ENCODE results near the gene GNG2. TPM values are rescaled to one million over a fixed set of nuclear protein-coding genes. Genes with fewer than 3 reads are reported as not detected.

Gene GNG2
- total RNA-seq (10 to 100 TPM; 81.3 to 84.8 TPM), polyA plus RNA-seq (100 to 1,000 TPM; 159 to 177 TPM)

DNA sequence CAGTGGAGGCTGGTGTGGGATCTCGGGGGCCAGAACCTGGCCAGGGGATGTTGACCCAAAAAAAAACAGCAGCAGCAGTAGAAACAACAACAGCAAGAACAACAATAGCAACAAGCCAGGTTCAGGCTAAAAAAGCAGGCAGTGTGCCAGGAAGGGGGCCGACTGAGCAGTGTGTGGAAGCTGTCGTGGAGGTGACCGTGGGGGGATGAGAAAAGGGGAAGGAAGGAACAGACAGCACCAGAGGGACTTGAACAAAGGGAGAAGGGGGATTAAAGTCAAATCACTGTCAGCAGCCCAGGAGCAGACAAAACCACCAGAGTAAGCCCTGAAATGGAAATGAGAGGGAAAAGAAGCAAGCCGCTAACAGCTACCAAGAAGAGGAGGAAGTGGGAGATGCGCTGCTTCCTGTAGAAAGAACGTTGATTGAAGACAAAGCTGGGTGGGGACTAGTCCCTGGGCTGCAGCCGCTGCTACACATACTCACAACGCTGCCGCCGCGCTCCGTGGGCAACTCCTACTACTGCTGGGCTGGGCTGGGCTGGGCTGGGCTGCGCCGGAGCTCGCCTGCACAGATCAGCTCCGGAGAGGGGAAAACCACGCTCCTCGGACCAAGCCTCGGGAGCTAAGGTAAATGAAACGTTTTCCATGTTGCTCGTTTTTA, at the start of gene GNG2:
GNG2 (plus strand) TSS at position 449 of the 661 bp plus-strand sequence. CDS start 90,067 bp downstream, outside the sequence.
- Histone ChIP-seq H3K27me3 (ENCODE audit: insufficient read depth, low read length) (no peaks in the 10 kb centered on the region), H3K9me3 (ENCODE audit: control insufficient read depth in 1 of 2, low read length in 2 of 2) (no peaks in the 10 kb centered on the region)
- H3K27ac Mint-ChIP-seq: peak within 1 kb of the TSS; percentile 96 to 100 (median 99)

DNA sequence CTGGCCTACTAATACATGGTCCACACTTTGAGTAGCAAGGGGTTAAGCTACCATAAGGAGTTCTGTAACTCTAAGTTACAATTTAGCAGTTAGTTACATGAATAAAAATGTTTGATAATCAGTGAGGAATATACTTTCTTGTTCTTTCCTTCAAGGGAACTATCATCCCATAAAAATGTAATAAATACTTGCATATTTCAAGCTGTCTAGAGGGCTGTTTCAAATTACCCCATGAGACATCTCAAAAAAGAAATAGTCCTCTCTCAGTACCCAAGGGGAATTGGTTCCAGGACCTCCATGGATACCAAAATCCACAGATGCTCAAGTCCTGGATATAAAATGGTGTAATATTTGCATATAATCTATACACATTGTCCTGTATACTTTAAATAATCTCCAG, 48.7 kb upstream of the GNG2 start:
- intact Hi-C loops (cut with micrococcal nuclease): no loop called here
- Mint-ChIP-seq H3K9me3 (peaks cover 0 to 9% (median 1%) of the 10 kb centered on the region in 8 donors), H3K27me3 (no peaks in the 10 kb centered on the region), H3K4me3 (no peak overlapping the region), H3K27ac (no peak overlapping the region), H3K4me1 (peaks cover 0 to 1% (median 0%) of the 10 kb centered on the region in 4 donors), H3K36me3 (peaks cover 0 to 4% of the 10 kb centered on the region in 2 donors)
- H3K27me3 ChIP-seq (ENCODE audit: insufficient read depth, low read length): no peaks in the 10 kb centered on the region
- H3K36me3 ChIP-seq (ENCODE audit: insufficient read depth, low read length): no peaks in the 10 kb centered on the region
- CTCF ChIA-PET (ENCODE audit: partially characterized antibody): interaction anchor here (0.9 kb wide), 1 partner anchor 167 kb away, joined by 3 read pairs; no protein-coding TSS in a partner anchor
- POLR2A ChIA-PET (ENCODE audit: partially characterized antibody): interaction anchor here (1.8 kb wide), 1 partner anchor 49 kb away, joined by 5 read pairs; the partner anchor contains the start of gene GNG2
- no peak overlapping the region for H3K4me3 ChIP-seq (ENCODE audit: low read length in 2 of 2)
- H3K27ac ChIP-seq (ENCODE audit: low read depth, low read length): no peak overlapping the region
- H3K4me1 ChIP-seq (ENCODE audit: insufficient read depth, low read length): no peaks in the 10 kb centered on the region
- H3K9me3 ChIP-seq (ENCODE audit: control insufficient read depth in 1 of 2, low read length in 2 of 2): no peaks in the 10 kb centered on the region
- DNase-seq: no peak

More for the DNA sequence above, at the start of gene GNG2:
- H3K4me1 Mint-ChIP-seq: peaks cover 47 to 84% (median 63%) of the 10 kb centered on the region in 4 donors
- peak within 1 kb of the TSS; percentile 84 for H3K27ac ChIP-seq (ENCODE audit: low read depth, low read length)
- intact Hi-C loops (cut with micrococcal nuclease): loop anchor here (1.0 to 10.0 kb wide), 9 partner anchors 13 to 1548 kb away; partner anchors contain the start of genes DMAC2L, GPR137C, L2HGDH and PTGER2
- peaks cover 57% of the 10 kb centered on the region for H3K4me1 ChIP-seq (ENCODE audit: insufficient read depth, low read length)
- H3K4me3 ChIP-seq (ENCODE audit: low read length in 2 of 2): peak within 1 kb of the TSS; percentile 49 to 77
- POLR2A ChIA-PET (ENCODE audit: partially characterized antibody): interaction anchor here (0.6 to 8.7 kb wide), 26 partner anchors 11 to 1292 kb away, joined by 3 to 285 read pairs (median 5); partner anchors contain the start of genes DDHD1, PTGER2 and RTRAF
- no peaks in the 10 kb centered on the region for H3K27me3 Mint-ChIP-seq
- H3K36me3 ChIP-seq (ENCODE audit: insufficient read depth, low read length): no peaks in the 10 kb centered on the region
- CTCF ChIA-PET (ENCODE audit: partially characterized antibody): interaction anchor here (0.7 to 4.2 kb wide), 22 partner anchors 8 to 406 kb away, joined by 3 to 40 read pairs (median 4); no protein-coding TSS in a partner anchor
- peaks cover 0 to 3% (median 0%) of the 10 kb centered on the region in 8 donors for H3K9me3 Mint-ChIP-seq
- DNase-seq: peak; percentile 83 to 92 (median 87)
- H3K36me3 Mint-ChIP-seq: peaks cover 0 to 35% of the 10 kb centered on the region in 2 donors
- H3K4me3 Mint-ChIP-seq: peak within 1 kb of the TSS; percentile 91 to 98 (median 96)

DNA sequence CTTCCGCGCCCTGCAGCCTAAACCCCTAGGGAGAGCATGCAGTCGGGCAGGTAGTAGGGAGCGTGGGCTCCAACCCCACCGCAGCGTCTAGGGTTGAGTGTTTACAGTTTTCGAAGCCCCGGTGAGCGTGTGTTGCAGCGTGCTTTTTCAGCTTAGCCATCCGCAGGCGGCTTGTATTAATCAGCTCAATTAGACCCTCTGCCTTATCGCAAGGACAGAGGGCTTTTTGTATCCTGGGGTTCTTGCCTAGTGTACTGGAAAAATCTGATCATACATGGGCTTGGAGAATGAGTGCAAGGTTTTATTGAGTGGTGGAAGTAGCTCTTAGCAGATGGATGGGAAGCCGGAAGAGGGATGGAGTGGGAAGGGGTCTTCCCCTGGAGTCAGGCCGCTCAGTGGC, 44.4 kb upstream of the GNG2 start:
- Mint-ChIP-seq H3K4me3 (no peak overlapping the region), H3K4me1 (peaks cover 0 to 1% (median 0%) of the 10 kb centered on the region in 4 donors), H3K27me3 (peaks cover 0 to 9% of the 10 kb centered on the region in 2 donors), H3K27ac (no peak overlapping the region), H3K9me3 (no peaks in the 10 kb centered on the region), H3K36me3 (no peaks in the 10 kb centered on the region)
- H3K27ac ChIP-seq (ENCODE audit: low read depth, low read length): no peak overlapping the region
- intact Hi-C loops (cut with micrococcal nuclease): no loop called here
- no peaks in the 10 kb centered on the region for H3K27me3 ChIP-seq (ENCODE audit: insufficient read depth, low read length)
- no peaks in the 10 kb centered on the region for H3K36me3 ChIP-seq (ENCODE audit: insufficient read depth, low read length)
- ChIA-PET POLR2A (ENCODE audit: partially characterized antibody) (no interaction called here), CTCF (ENCODE audit: partially characterized antibody) (no interaction called here)
- no peaks in the 10 kb centered on the region for H3K4me1 ChIP-seq (ENCODE audit: insufficient read depth, low read length)
- H3K9me3 ChIP-seq (ENCODE audit: control insufficient read depth in 1 of 2, low read length in 2 of 2): no peaks in the 10 kb centered on the region
- H3K4me3 ChIP-seq (ENCODE audit: low read length in 2 of 2): no peak overlapping the region
- no peak for DNase-seq

DNA sequence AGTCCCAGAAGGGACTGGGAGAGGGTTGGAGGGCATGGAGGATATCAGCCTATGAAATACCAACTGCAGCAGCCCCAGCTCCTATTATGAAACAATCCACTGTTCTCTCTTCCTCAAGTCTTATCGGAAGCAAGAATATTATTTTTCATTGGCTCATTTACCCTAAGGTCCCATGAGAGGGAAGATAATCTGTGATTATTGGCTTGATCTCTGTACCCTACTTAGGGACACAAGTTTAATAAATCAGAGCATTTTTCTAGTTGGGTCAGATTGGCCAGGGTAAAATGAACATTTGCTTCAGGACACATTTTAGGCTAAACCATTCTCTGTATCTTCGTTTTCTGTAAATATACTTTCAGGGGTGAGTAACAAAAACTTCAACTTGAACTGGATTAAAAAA, 43.1 kb upstream of the GNG2 start:
- no peak overlapping the region for H3K4me3 Mint-ChIP-seq
- H3K27ac ChIP-seq (ENCODE audit: low read depth, low read length): no peak overlapping the region
- POLR2A ChIA-PET (ENCODE audit: partially characterized antibody): no interaction called here
- no peaks in the 10 kb centered on the region for H3K36me3 ChIP-seq (ENCODE audit: insufficient read depth, low read length)
- H3K36me3 Mint-ChIP-seq: no peaks in the 10 kb centered on the region
- H3K27me3 ChIP-seq (ENCODE audit: insufficient read depth, low read length): no peaks in the 10 kb centered on the region
- no peak for DNase-seq
- no peaks in the 10 kb centered on the region for H3K9me3 ChIP-seq (ENCODE audit: control insufficient read depth in 1 of 2, low read length in 2 of 2)
- no peaks in the 10 kb centered on the region for H3K4me1 ChIP-seq (ENCODE audit: insufficient read depth, low read length)
- H3K4me1 Mint-ChIP-seq: peaks cover 0 to 1% (median 0%) of the 10 kb centered on the region in 4 donors
- no peak overlapping the region for H3K27ac Mint-ChIP-seq
- peaks cover 0 to 9% of the 10 kb centered on the region in 2 donors for H3K27me3 Mint-ChIP-seq
- no peak overlapping the region for H3K4me3 ChIP-seq (ENCODE audit: low read length in 2 of 2)
- no peaks in the 10 kb centered on the region for H3K9me3 Mint-ChIP-seq
- intact Hi-C loops (cut with micrococcal nuclease): no loop called here
- CTCF ChIA-PET (ENCODE audit: partially characterized antibody): interaction anchor here (1.0 to 1.5 kb wide), 2 partner anchors 10 to 36 kb away, joined by 3 read pairs; no protein-coding TSS in a partner anchor

DNA sequence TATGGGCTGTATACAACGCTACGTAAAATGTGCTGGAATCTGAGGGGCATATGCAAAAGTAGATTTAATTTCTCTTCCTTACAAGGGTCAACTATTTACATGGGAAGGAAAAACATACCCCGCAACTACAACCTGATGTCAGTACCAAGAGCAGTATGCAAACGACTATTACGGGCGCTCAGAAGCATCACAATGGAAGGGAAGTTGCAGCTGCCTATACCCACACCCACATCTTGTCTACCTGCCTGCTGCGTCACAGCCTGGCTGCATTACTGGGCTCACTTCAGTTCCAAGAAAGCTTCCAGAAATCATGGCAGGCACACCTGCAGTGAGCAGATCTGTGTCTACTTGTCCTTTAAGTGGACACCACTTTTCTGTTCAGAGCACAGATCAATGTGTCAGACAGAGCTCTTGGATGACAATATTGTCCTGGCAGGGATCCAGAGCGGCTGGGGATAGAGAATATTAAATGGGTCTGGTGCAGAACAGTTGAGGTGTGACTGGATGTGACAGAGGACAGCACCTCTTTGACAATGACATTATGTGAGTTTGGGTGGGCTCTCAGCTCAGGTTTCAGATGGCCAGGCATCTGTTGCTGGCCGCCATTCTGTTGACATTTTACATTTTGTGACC, 41.5 kb upstream of the GNG2 start:
- intact Hi-C loops (cut with micrococcal nuclease): no loop called here
- no peaks in the 10 kb centered on the region for H3K27me3 ChIP-seq (ENCODE audit: insufficient read depth, low read length)
- POLR2A ChIA-PET (ENCODE audit: partially characterized antibody): interaction anchor here (0.7 to 1.0 kb wide), 2 partner anchors 28 to 41 kb away, joined by 3 to 4 read pairs; partner anchors contain the start of gene GNG2
- H3K4me3 ChIP-seq (ENCODE audit: low read length in 2 of 2): no peak overlapping the region
- no peaks in the 10 kb centered on the region for H3K9me3 Mint-ChIP-seq
- H3K9me3 ChIP-seq (ENCODE audit: control insufficient read depth in 1 of 2, low read length in 2 of 2): no peaks in the 10 kb centered on the region
- peaks cover 2 to 9% of the 10 kb centered on the region in 2 donors for H3K27me3 Mint-ChIP-seq
- no peak overlapping the region for H3K4me3 Mint-ChIP-seq
- peaks cover 0 to 4% (median 0%) of the 10 kb centered on the region in 4 donors for H3K4me1 Mint-ChIP-seq
- CTCF ChIA-PET (ENCODE audit: partially characterized antibody): interaction anchor here (0.9 to 1.5 kb wide), 4 partner anchors 41 to 160 kb away, joined by 3 to 4 read pairs (median 3); partner anchors contain the start of gene GNG2
- no peak overlapping the region for H3K27ac ChIP-seq (ENCODE audit: low read depth, low read length)
- peak overlapping the region in 1 of 7 donors; percentile 26 for H3K27ac Mint-ChIP-seq
- no peaks in the 10 kb centered on the region for H3K4me1 ChIP-seq (ENCODE audit: insufficient read depth, low read length)
- H3K36me3 Mint-ChIP-seq: no peaks in the 10 kb centered on the region
- H3K36me3 ChIP-seq (ENCODE audit: insufficient read depth, low read length): no peaks in the 10 kb centered on the region
- no peak for DNase-seq

DNA sequence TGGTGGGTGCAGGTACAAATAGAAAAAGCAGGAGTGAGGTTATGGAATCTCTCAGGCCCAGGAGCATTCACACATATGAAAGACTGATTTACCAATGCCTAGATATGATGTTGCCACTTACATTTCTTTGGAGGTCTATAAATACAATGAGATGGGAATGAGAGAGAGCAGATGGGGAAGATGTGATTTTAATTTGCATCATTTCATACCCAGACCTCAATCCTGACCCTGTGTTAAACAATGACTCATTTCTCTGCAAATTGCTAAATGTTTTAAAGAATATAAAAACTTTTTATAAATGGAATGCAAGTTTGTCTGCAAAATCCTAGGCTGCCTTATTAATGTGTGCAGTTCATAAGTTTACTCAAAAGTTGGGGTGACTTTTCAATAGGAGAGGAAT, 38.6 kb upstream of the GNG2 start:
- Histone ChIP-seq H3K27ac (ENCODE audit: low read depth, low read length) (no peak overlapping the region), H3K27me3 (ENCODE audit: insufficient read depth, low read length) (no peaks in the 10 kb centered on the region), H3K4me1 (ENCODE audit: insufficient read depth, low read length) (peaks cover 8% of the 10 kb centered on the region), H3K36me3 (ENCODE audit: insufficient read depth, low read length) (no peaks in the 10 kb centered on the region), H3K9me3 (ENCODE audit: control insufficient read depth in 1 of 2, low read length in 2 of 2) (no peaks in the 10 kb centered on the region), H3K4me3 (ENCODE audit: low read length in 2 of 2) (no peak overlapping the region)
- Mint-ChIP-seq H3K27ac (peak overlapping the region in 1 of 7 donors; percentile 22), H3K4me3 (no peak overlapping the region), H3K4me1 (peaks cover 0 to 2% (median 0%) of the 10 kb centered on the region in 4 donors), H3K9me3 (no peaks in the 10 kb centered on the region), H3K36me3 (no peaks in the 10 kb centered on the region), H3K27me3 (peaks cover 2 to 9% of the 10 kb centered on the region in 2 donors)
- intact Hi-C loops (cut with micrococcal nuclease): no loop called here
- ChIA-PET POLR2A (ENCODE audit: partially characterized antibody) (no interaction called here), CTCF (ENCODE audit: partially characterized antibody) (no interaction called here)
- no peak for DNase-seq

DNA sequence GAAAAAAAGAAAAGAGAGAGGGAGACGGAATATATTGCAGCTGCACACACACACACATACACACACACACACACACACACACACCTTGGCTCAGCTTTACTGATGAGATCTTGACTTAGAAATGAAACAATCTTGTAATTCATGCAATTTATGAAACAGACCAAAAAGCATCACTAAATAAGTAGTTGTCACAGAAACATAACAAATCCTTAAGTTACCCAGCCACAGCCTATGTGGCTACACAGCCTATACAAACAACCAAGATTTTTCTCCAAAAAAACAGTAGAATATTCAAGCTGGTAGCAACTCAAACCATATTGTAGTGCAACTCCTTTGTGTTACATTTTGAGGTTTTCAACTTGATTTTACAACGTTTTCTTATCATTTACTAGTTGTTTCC, 37.9 kb upstream of the GNG2 start:
- H3K27ac ChIP-seq (ENCODE audit: low read depth, low read length): no peak overlapping the region
- no peak overlapping the region for H3K4me3 Mint-ChIP-seq
- no peaks in the 10 kb centered on the region for H3K9me3 Mint-ChIP-seq
- no peak overlapping the region for H3K4me3 ChIP-seq (ENCODE audit: low read length in 2 of 2)
- intact Hi-C loops (cut with micrococcal nuclease): no loop called here
- H3K27me3 ChIP-seq (ENCODE audit: insufficient read depth, low read length): no peaks in the 10 kb centered on the region
- no peaks in the 10 kb centered on the region for H3K9me3 ChIP-seq (ENCODE audit: control insufficient read depth in 1 of 2, low read length in 2 of 2)
- ChIA-PET CTCF (ENCODE audit: partially characterized antibody) (interaction anchor here (0.9 kb wide), 1 partner anchor 73 kb away, joined by 3 read pairs; no protein-coding TSS in a partner anchor), POLR2A (ENCODE audit: partially characterized antibody) (no interaction called here)
- no peak for DNase-seq
- H3K27ac Mint-ChIP-seq: no peak overlapping the region
- H3K4me1 ChIP-seq (ENCODE audit: insufficient read depth, low read length): peaks cover 8% of the 10 kb centered on the region
- H3K36me3 Mint-ChIP-seq: no peaks in the 10 kb centered on the region
- H3K36me3 ChIP-seq (ENCODE audit: insufficient read depth, low read length): no peaks in the 10 kb centered on the region
- H3K27me3 Mint-ChIP-seq: peaks cover 2 to 9% of the 10 kb centered on the region in 2 donors
- peaks cover 0 to 2% (median 0%) of the 10 kb centered on the region in 4 donors for H3K4me1 Mint-ChIP-seq

All from CD4-positive, alpha-beta memory T cell (primary cell).